GM18502 (cell line): ENCODE data around the gene SVEP1.
"Not testable (repeated sequence)": the region's sequence is repeated elsewhere in the genome, so short reads cannot be mapped to it uniquely, and the experiment has no call there.

Experiments used
- ATAC-seq: cut with Tn5 transposase; IDR thresholded peaks from one replicate; pipeline ENCODE4 v1.9.1; 2021; ENCODE audit warnings: mild to moderate bottlenecking; ENCODE audit not compliant: unreplicated experiment, poor library complexity

Gene SVEP1

GRCh38 chr9:110455860-110456259 lies 123.7 kb downstream of the SVEP1 start:
- no peak for ATAC-seq

GRCh38 chr9:110452227-110452801 lies 127.2 kb downstream of the SVEP1 start:
- no peak for ATAC-seq

DNA sequence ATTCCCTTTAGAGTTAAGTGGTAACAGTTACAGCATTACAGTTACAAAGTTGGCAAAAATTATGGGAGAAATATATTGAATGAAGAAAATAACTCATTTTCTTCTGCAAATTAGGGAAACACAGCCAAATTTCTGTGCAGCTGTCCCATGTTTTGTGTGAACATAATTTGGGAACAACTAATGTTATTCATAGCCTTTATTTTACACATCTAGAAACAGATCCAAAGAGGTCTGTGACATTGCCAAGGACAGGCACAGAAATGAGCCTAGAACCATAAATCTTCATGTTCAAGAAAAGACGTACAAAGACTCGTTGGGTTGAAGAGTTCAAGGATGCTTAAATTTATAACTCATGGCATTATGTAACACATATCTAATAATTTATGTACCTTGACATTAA lies 127.8 kb downstream of the SVEP1 start:
- ATAC-seq, result no peak

GRCh38 chr9:110447476-110447875 lies 132.1 kb downstream of the SVEP1 start:
- ATAC-seq, result no peak

GRCh38 chr9:110446171-110446570 lies 133.4 kb downstream of the SVEP1 start:
- ATAC-seq, result no peak

DNA sequence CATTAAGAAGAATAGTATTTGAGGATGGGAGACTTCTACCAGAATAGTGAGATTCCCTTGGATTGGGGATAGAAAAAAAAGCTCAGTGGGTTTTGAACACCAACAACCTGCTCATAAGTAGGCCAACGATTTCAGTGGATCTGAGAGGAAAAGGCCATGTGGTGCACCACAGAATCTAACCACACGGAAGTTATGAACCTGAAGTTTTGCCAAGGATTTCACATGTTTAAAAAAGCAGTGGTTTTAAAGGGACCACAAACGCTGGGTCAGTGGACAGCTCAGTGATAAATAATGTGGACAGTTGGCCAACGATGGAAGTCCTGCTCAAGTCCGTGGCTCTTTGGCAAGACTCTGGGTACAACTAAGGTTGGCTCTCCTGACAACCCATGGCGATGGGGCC lies 134.6 kb downstream of the SVEP1 start:
- no peak for ATAC-seq

DNA sequence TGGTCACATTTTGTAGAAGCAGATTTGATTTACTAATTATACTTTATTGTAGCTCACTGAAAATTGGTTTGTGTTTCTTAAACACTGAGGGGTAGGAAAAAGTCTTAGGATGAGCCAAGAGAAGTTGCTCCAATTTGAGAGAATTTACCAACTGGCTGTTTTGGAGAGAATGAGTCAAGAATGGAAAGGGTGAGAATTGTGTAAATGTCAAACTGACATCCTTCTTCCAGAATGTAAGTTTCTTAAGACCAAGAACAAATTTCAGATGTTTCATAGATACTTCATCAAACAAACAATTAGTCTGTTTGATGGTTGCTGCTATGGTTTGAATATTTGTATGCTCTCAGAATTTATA lies 135.7 kb downstream of the SVEP1 start:
- no peak for ATAC-seq

DNA sequence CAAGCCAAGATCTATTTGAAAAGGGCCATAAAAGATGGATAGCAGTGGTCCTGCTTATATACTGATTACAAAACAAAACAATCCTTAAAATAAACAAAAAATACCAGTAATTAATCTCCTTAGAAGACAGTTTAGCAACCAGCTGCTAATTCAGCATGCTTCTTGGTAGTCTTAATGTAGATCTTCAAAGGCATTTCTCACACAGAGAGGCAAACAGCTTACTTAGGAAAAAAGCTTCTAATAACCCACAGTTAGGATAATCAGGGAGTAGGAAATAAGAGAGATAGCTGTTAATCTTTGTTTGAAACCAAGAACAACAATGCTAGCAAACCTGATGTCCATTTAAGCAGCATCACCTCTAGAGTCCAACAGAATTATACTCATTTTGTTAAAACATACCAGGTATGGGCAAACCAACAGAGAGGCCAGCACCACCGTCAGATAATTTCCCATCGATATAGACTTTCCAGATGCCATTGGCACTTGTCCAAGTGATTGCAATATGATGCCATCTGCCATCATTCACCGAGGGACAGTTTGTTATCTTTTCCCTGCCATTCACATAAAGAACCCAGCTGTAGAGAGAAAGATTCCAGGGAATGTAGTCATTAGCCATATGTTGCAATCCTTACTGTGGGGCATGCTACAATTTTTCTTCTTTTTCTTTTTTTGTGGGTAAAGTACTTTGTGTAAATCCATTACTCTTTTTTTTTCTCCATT lies 136.2 kb downstream of the SVEP1 start:
- no peak for ATAC-seq

- ATAC-seq, result no peak
Measured at GRCh38 chr9:110440796-110441195, 138.7 kb downstream of the SVEP1 start.

DNA sequence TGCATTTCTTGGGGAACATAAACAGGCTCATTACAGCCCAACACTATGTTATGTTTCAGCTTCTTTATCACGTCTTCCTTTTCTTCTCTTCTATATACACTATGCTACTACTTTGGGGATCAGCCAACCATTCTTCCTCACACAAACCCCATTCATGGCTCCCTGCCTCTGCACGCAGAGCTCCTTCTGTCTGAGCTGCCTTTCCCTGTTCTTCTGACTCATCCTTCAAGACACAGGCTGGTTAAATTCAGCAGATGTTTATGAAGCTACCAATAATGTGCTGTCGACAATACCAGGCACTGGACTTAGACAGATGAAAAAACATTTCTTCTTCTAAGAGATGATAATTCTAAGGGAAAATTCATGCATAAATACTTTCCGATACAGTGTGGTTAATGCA lies 139.4 kb downstream of the SVEP1 start:
- no peak for ATAC-seq

DNA sequence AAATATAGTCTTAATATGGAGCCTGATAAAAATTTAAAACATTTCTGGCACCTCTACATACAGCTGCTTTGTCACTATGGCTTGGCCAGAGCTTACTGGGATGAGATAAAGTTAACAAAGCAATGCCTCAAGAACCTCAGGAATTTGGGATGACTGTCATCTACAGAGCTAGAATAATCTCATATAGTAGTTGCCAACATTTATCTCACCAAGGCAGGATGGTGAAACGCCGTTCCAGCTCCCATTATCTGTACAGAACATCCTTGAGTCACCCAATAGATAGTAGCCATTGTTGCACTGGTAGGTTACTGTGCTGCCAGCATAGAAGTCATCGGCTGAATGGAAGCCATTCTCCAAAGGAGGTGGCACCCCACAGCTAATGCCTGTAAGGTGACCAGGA lies 147.3 kb downstream of the SVEP1 start:
- no peak for ATAC-seq

- ATAC-seq, result no peak
Measured at GRCh38 chr9:110429453-110429852, 150.1 kb downstream of the SVEP1 start.

- ATAC-seq, result peak; percentile 54
Measured at GRCh38 chr9:110427497-110428104, 151.9 kb downstream of the SVEP1 start.

GRCh38 chr9:110426052-110426709 lies 153.4 kb downstream of the SVEP1 start:
- ATAC-seq, result no peak

GRCh38 chr9:110414471-110414870 lies 165.1 kb downstream of the SVEP1 start:
- ATAC-seq, result no peak

- no peak for ATAC-seq
Measured at GRCh38 chr9:110410961-110411360, 168.6 kb downstream of the SVEP1 start.

DNA sequence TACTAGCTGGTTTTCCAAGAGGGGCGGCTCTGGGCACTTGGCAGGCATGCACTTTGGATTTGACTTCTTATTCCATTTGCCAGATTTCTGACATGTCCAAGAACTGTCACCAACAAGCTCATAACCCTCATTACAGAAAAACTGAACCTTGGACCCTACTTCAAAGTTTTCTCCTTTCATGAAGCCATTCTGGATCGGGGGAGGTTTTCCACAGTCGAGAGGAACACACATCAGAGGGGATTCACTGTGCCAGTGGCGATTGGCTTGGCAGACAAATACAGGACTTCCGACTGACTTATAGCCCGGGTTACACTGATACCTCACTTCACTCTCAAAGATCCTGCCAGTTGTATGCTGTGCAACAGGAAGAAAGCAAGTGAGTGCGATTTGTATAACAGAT lies 170.9 kb downstream of the SVEP1 start:
- no peak for ATAC-seq

DNA sequence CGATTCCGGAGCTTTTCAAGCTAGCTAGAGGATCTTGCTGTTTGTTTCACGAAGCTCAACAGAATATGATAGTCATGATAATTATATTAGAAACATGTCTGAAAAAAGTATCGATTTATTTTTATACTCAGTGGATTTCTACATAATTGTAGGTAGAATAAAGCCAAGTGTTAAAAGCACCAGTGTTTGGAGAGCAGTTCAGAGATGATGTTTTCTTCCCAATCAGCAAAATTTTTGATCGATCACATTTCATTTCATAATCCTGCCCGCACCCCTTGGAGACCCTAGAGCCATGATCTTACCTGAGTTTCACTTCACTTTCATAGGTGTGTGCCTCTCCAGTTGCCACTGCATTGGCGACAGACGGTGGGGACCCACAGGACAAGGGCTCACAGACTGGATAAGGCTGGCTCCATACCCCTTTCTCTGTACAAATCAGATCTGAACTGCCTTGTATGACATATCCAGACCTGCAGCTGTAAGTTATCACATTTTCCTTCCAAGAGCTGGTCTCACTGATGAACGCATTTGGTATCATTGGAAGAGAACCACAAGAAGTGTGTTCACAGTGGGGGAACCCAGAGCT lies 173.6 kb downstream of the SVEP1 start:
- ATAC-seq, result no peak

GRCh38 chr9:110404473-110404872 lies 175.1 kb downstream of the SVEP1 start:
- no peak for ATAC-seq

GRCh38 chr9:110399983-110400382 lies 179.6 kb downstream of the SVEP1 start:
- no peak for ATAC-seq

GRCh38 chr9:110398992-110399391 lies 180.5 kb downstream of the SVEP1 start:
- not testable (repeated sequence) for ATAC-seq
